ENCODE results near the gene HS3ST6.

- TF ChIP-seq, protein P1, sequence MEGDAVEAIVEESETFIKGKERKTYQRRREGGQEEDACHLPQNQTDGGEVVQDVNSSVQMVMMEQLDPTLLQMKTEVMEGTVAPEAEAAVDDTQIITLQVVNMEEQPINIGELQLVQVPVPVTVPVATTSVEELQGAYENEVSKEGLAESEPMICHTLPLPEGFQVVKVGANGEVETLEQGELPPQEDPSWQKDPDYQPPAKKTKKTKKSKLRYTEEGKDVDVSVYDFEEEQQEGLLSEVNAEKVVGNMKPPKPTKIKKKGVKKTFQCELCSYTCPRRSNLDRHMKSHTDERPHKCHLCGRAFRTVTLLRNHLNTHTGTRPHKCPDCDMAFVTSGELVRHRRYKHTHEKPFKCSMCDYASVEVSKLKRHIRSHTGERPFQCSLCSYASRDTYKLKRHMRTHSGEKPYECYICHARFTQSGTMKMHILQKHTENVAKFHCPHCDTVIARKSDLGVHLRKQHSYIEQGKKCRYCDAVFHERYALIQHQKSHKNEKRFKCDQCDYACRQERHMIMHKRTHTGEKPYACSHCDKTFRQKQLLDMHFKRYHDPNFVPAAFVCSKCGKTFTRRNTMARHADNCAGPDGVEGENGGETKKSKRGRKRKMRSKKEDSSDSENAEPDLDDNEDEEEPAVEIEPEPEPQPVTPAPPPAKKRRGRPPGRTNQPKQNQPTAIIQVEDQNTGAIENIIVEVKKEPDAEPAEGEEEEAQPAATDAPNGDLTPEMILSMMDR (conservative IDR thresholded peaks at IDR 0.05; ENCODE audit: low read length): no peak
- TF ChIP-seq EZH2phosphoT487 (IDR thresholded peaks at IDR 0.05; ENCODE audit: borderline replicate concordance, low read depth, low read length): no peak
Measured at GRCh38 chr16:1874854-1875253, 43.4 kb downstream of the HS3ST6 start.

All from OCI-LY7 (cell line).